Hepatocyte (in vitro differentiated cells): ENCODE measurements around the gene LSM5. TPM values are rescaled to one million over a fixed set of nuclear protein-coding genes. Genes with fewer than 3 reads are reported as not detected.
"Not testable (repeated sequence)": the region's sequence is repeated elsewhere in the genome, so short reads cannot be mapped to it uniquely, and the experiment has no call there.

Source experiments
- DNase-seq: peaks from one replicate; pipeline ENCODE4 v3.0.0-alpha.2; 2016; ENCODE audit warnings: low spot score
- H2AFZ ChIP-seq: fragments of 200-600 bp; sonication (generic); 2 replicates; pipeline ENCODE4 v1.6.0; 2016; ENCODE audit warnings: antibody characterized with exemption, mild to moderate bottlenecking
- H3K27ac ChIP-seq: fragments of 200-600 bp; sonication (generic); 2 replicates; pipeline ENCODE4 v1.5.1; 2016; ENCODE audit warnings: mild to moderate bottlenecking
- H3K27me3 ChIP-seq: fragments of 200-600 bp; sonication (generic); 2 replicates; pipeline ENCODE4 v1.6.1; 2016
- H3K36me3 ChIP-seq: fragments of 200-600 bp; sonication (generic); replicated peaks from 2 replicates; pipeline ENCODE4 v1.5.1; 2016; ENCODE audit warnings: low read depth; ENCODE audit not compliant: insufficient read depth
- H3K4me1 ChIP-seq: fragments of 200-600 bp; sonication (generic); 2 replicates; pipeline ENCODE4 v1.5.1; 2016; ENCODE audit warnings: mild to moderate bottlenecking, moderate library complexity; ENCODE audit not compliant: insufficient read depth
- H3K4me2 ChIP-seq: fragments of 200-600 bp; sonication (generic); 2 replicates; pipeline ENCODE4 v1.6.0; 2016
- H3K4me3 ChIP-seq: fragments of 200-600 bp; sonication (generic); 2 replicates; pipeline ENCODE4 v1.5.1; 2016; ENCODE audit warnings: mild to moderate bottlenecking
- H3K79me2 ChIP-seq: fragments of 200-600 bp; sonication (generic); 2 replicates; pipeline ENCODE4 v1.6.0; 2017; ENCODE audit warnings: mild to moderate bottlenecking
- H3K9me2 ChIP-seq: fragments of 200-600 bp; sonication (generic); replicated peaks from 2 replicates; pipeline ENCODE4 v1.6.0; 2017; ENCODE audit warnings: mild to moderate bottlenecking; ENCODE audit not compliant: insufficient read depth
- H3K9me3 ChIP-seq: fragments of 200-600 bp; sonication (generic); 2 replicates; pipeline ENCODE4 v1.5.1; 2016; ENCODE audit warnings: low read depth, mild to moderate bottlenecking
- H4K20me1 ChIP-seq: fragments of 200-600 bp; sonication (generic); 2 replicates; pipeline ENCODE4 v1.6.0; 2016; ENCODE audit warnings: mild to moderate bottlenecking; ENCODE audit not compliant: insufficient read depth, poor library complexity, severe bottlenecking
- CTCF ChIP-seq: fragments of 200-600 bp; sonication (generic); IDR thresholded peaks from 2 replicates; pipeline ENCODE4 v1.5.1; 2016; ENCODE audit warnings: antibody characterized with exemption, mild to moderate bottlenecking; ENCODE audit not compliant: poor library complexity
- EZH2 ChIP-seq: fragments of 200-600 bp; sonication (generic); IDR thresholded peaks from 2 replicates; pipeline ENCODE4 v1.6.1; 2016; ENCODE audit warnings: antibody characterized with exemption, mild to moderate bottlenecking, borderline replicate concordance
- EZH2phosphoT487 ChIP-seq: fragments of 200-600 bp; sonication (generic); IDR thresholded peaks from one replicate; pipeline ENCODE4 v1.6.1; 2018; ENCODE audit warnings: antibody characterized with exemption, mild to moderate bottlenecking, low read depth, moderate library complexity; ENCODE audit not compliant: unreplicated experiment, severe bottlenecking
- WGBS: methylation state at CpG from one replicate; pipeline ENCODE4 v1.1.6; 2016; ENCODE audit warnings: low lambda C conversion rate; ENCODE audit errors: missing lambda C conversion rate; 5-methylcytosine and 5-hydroxymethylcytosine counted together
- polyA plus RNA-seq: library from polyadenylated mRNA; unstranded; fragments of >200 nt; fragmentation: Nextera tagmentation; extraction: Ambion mirVana; gene quantifications from 2 replicates; pipeline ENCODE4 v1.2.1, GENCODE V29; 2016
- total RNA-seq: library from RNA; depleted of rRNA; stranded (reverse); fragments of >200 nt; gene quantifications from 2 replicates; pipeline ENCODE4 v1.2.3, GENCODE V29; 2014

The LSM5 gene
- total and polyA plus RNA-seq, 2 experiments from 2014 or later = 38.4 to 92.7 TPM

GRCh38 chr7:32470871-32471270 is 19.3 kb downstream of the LSM5 start:
- H3K27me3 ChIP-seq = no peaks in the 10 kb centered on the region
- H3K27ac ChIP-seq = no peak overlapping the region
- H2AFZ ChIP-seq = no peak overlapping the region
- H3K9me3 ChIP-seq = no peaks in the 10 kb centered on the region
- no peaks in the 10 kb centered on the region for H3K79me2 ChIP-seq
- DNase-seq = no peak
- H3K9me2 ChIP-seq = no peaks in the 10 kb centered on the region
- H3K4me1 ChIP-seq = no peaks in the 10 kb centered on the region
- H3K4me2 ChIP-seq = no peak overlapping the region
- TF ChIP-seq EZH2 = no peak
- no peak for TF ChIP-seq EZH2phosphoT487
- no peak for TF ChIP-seq CTCF
- 83% methylated on average over 5 of the region's 5 CpGs for WGBS
- H4K20me1 ChIP-seq = no peaks in the 10 kb centered on the region
- no peak overlapping the region for H3K4me3 ChIP-seq
- H3K36me3 ChIP-seq = no peaks in the 10 kb centered on the region

DNA sequence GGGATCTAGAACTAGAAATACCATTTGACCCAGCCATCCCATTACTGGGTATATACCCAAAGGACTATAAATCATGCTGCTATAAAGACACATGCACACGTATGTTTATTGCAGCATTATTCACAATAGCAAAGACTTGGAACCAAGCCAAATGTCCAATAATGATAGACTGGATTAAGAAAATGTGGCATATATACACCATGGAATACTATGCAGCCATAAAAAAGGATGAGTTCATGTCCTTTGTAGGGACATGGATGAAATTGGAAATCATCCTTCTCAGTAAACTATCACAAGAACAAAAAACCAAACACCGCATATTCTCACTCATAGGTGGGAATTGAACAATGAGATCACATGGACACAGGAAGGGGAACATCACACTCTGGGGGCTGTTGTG is 20.2 kb downstream of the LSM5 start:
- not testable (repeated sequence) for H3K4me1 ChIP-seq, H3K9me3 ChIP-seq, H3K9me2 ChIP-seq, H3K4me2 ChIP-seq, H3K27ac ChIP-seq, H2AFZ ChIP-seq, H3K36me3 ChIP-seq, H4K20me1 ChIP-seq, H3K79me2 ChIP-seq, DNase-seq, H3K27me3 ChIP-seq, H3K4me3 ChIP-seq
- 96% methylated on average over 2 of the region's 2 CpGs for WGBS

GRCh38 chr7:32464641-32465416 is 25.4 kb downstream of the LSM5 start:
- not testable (repeated sequence) for H3K36me3 ChIP-seq, H3K79me2 ChIP-seq, DNase-seq, H3K9me3 ChIP-seq, H3K27me3 ChIP-seq, H3K4me3 ChIP-seq, H4K20me1 ChIP-seq, H2AFZ ChIP-seq, H3K4me2 ChIP-seq, H3K9me2 ChIP-seq, H3K27ac ChIP-seq
- peaks cover 18% of the 10 kb centered on the region for H3K4me1 ChIP-seq
- 62% methylated on average over 28 of the region's 30 CpGs for WGBS

DNA sequence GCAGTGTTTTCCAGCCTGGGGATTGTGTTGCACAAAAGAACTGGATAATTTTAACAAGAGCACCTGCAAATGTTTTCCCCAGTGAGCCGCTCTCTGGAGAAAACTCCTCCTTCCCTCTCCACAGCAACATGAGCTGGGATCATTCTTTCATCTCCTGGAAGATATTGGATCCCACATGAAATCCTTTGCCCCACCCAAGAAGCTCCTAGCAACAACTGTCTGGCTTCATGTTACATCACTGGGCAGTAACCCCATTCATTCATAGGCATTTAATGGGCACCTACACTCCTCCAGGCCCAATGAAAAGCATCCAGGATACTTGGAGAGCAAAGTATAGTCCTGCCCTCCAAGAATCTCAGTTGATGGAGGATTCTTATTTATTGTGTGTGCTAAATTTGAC is 27.2 kb downstream of the LSM5 start:
- Histone ChIP-seq H2AFZ (no peak overlapping the region), H3K4me3 (no peak overlapping the region), H3K27me3 (no peaks in the 10 kb centered on the region), H3K4me1 (peaks cover 18% of the 10 kb centered on the region), H3K4me2 (no peak overlapping the region), H3K36me3 (no peaks in the 10 kb centered on the region), H3K27ac (peak overlapping the region; percentile 9), H3K79me2 (no peaks in the 10 kb centered on the region), H4K20me1 (no peaks in the 10 kb centered on the region), H3K9me3 (no peaks in the 10 kb centered on the region), H3K9me2 (no peaks in the 10 kb centered on the region)
- no peak for DNase-seq
- TF ChIP-seq CTCF = no peak
- no peak for TF ChIP-seq EZH2
- no peak for TF ChIP-seq EZH2phosphoT487
- 62% methylated on average over 1 of the region's 1 CpG for WGBS
